OCI-LY7 (cell line): ENCODE data around the gene HTR3A.

Experiments
- EZH2phosphoT487 ChIP-seq: fragments of 200-600 bp; sonication (generic); IDR thresholded peaks from 2 replicates; pipeline ENCODE4 v1.6.1; 2018; ENCODE audit warnings: low read depth, borderline replicate concordance, mild to moderate bottlenecking, mixed run types, antibody characterized with exemption, low read length, moderate library complexity, mixed read lengths
- TF ChIP-seq, protein P1 (sequence below): fragments of 200-600 bp; sonication (generic); conservative IDR thresholded peaks from 2 replicates; pipeline ENCODE4 v1.5.1; 2014; ENCODE audit warnings: mild to moderate bottlenecking, antibody characterized with exemption, low read length, moderate library complexity, mixed read lengths

DNA sequence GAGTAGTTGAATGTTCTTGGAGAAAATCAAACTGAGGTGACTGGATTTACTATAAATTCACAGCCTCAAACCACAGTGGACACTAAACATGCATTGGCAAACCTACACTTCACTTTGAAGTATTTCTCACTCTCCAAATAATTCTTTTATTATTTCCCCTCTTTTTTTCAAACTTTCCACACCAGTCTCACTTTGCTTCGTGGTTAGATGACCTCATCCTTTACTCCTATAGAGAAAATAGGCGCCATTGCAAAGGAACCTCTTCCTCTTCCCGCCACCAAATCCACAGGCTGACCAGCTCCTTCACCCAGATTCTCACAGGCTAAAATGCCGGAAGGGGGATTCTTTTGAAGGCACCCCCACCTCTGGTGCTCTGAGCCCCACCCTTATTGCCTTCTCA is 33.4 kb downstream of the HTR3A start:
- TF ChIP-seq, protein P1, sequence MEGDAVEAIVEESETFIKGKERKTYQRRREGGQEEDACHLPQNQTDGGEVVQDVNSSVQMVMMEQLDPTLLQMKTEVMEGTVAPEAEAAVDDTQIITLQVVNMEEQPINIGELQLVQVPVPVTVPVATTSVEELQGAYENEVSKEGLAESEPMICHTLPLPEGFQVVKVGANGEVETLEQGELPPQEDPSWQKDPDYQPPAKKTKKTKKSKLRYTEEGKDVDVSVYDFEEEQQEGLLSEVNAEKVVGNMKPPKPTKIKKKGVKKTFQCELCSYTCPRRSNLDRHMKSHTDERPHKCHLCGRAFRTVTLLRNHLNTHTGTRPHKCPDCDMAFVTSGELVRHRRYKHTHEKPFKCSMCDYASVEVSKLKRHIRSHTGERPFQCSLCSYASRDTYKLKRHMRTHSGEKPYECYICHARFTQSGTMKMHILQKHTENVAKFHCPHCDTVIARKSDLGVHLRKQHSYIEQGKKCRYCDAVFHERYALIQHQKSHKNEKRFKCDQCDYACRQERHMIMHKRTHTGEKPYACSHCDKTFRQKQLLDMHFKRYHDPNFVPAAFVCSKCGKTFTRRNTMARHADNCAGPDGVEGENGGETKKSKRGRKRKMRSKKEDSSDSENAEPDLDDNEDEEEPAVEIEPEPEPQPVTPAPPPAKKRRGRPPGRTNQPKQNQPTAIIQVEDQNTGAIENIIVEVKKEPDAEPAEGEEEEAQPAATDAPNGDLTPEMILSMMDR = no peak
- no peak for TF ChIP-seq EZH2phosphoT487
